Right lobe of liver (tissue), 6 donors: ENCODE results near the gene ASB16. TPM values are rescaled to one million over a fixed set of nuclear protein-coding genes. Genes with fewer than 3 reads are reported as not detected.
A peak's percentile ranks its signal among the peaks of the same experiment; 100 is the strongest.

Experiments
- ATAC-seq, 4 donors: fragments of 200-7000 bp; cut with Tn5 transposase; one replicate each; pipeline ENCODE4 v1.9.1; 2020; ENCODE audit warnings: mild to moderate bottlenecking in 4 of 4, moderate library complexity in 4 of 4
- DNase-seq, 3 donors: peaks; one replicate each; pipeline ENCODE4 v3.0.0-alpha.2; 2020
- H3K27ac ChIP-seq, 3 donors: fragments of 200-600 bp; one replicate each; pipeline ENCODE4 v1.8.0; 2022
- H3K27me3 ChIP-seq, 2 donors: fragments of 200-600 bp; one replicate each; pipeline ENCODE4 v1.8.0; 2022
- H3K36me3 ChIP-seq, 4 donors: fragments of 200-600 bp; sonication (generic) in 1 of 4; one replicate each; pipeline versions ENCODE4 v1.5.1 to v1.8.0; 2017 to 2022; ENCODE audit warnings: control low read depth in 1 of 4
- H3K4me1 ChIP-seq, 4 donors: fragments of 200-600 bp; sonication (generic) in 1 of 4; one replicate each; pipeline versions ENCODE4 v1.5.1 to v1.8.0; 2017 to 2022; ENCODE audit warnings: control low read depth in 1 of 4
- H3K4me3 ChIP-seq, 3 donors: fragments of 200-600 bp; one replicate each; pipeline ENCODE4 v1.8.0; 2022
- H3K9me3 ChIP-seq, 4 donors: fragments of 200-600 bp; sonication (generic) in 1 of 4; one replicate each; pipeline versions ENCODE4 v1.5.1 to v1.8.0; 2017 to 2022; ENCODE audit warnings: control low read depth in 1 of 4
- CTCF ChIP-seq, 4 donors: fragments of 200-600 bp in 3 of 4; fragments of 450-650 bp in 1 of 4; IDR thresholded peaks; one replicate each; pipeline versions ENCODE4 v1.5.1 to v1.8.0; 2016 to 2022; ENCODE audit warnings: antibody characterized with exemption in 4 of 4, mild to moderate bottlenecking in 2 of 4
- POLR2A ChIP-seq: fragments of 450-650 bp; IDR thresholded peaks from one replicate; pipeline ENCODE4 v1.6.1; 2017; ENCODE audit warnings: antibody characterized with exemption, mild to moderate bottlenecking
- WGBS: methylation state at CpG from one replicate; pipeline ENCODE4 v1.1.6; 2018; ENCODE audit warnings: low coverage, low lambda C conversion rate; ENCODE audit not compliant: insufficient coverage; ENCODE audit errors: missing lambda C conversion rate; 5-methylcytosine and 5-hydroxymethylcytosine counted together
- intact Hi-C, 2 donors: fragments of 100-400 bp; cut with DNase I; formaldehyde crosslinking; loops; one replicate each; pipeline versions ENCODE4 v1.11.2 to v1.14.1; 2022
- total RNA-seq, 6 experiments: library from RNA; depleted of rRNA in 2 of 6; stranded (reverse); fragments of >200 nt in 2 of 6; fragmentation: NEBNext Ultra II Directional in 3 of 6; extraction: Animal tissue kit (Norgen Biotek cat#: 25700) in 3 of 6; gene quantifications; one replicate each; pipeline versions ENCODE4 v1.1.0 to v1.2.4, GENCODE V29; 2016 to 2023
- donor health status: DM: no; HTN: yes; CAD: no.
- donor health status: DM: no; HTN: no; CAD: no.
- donor health status: DM: no; HTN: no; CAD: no.
- donor health status: DM: no; HTN: yes; CAD: no.
- donor health status: DM: no; HTN: yes; CAD: no.

The ASB16 gene
- total RNA-seq, 6 experiments from 2014 or later: 1.5 TPM; not detected in 5

- Histone ChIP-seq H3K9me3 (no peaks in the 10 kb centered on the region), H3K36me3 (peaks cover 0 to 8% (median 3%) of the 10 kb centered on the region in 4 donors), H3K4me3 (no peak overlapping the region), H3K27me3 (no peaks in the 10 kb centered on the region), H3K4me1 (peaks cover 2 to 28% (median 11%) of the 10 kb centered on the region in 4 donors), H3K27ac (peak overlapping the region in 1 of 3 donors; percentile 7)
- WGBS: 70% methylated on average over 8 of the region's 8 CpGs
- DNase-seq: no peak
- no peak for TF ChIP-seq CTCF (IDR thresholded peaks at IDR 0.05)
- ATAC-seq: no peak
- intact Hi-C loops: no loop called here
Measured at GRCh38 chr17:44184212-44184810, 13.8 kb downstream of the ASB16 start.

- peak within 1 kb of the TSS; percentile 94 to 98 (median 94) for H3K27ac ChIP-seq
- peaks cover 0 to 21% (median 3%) of the 10 kb centered on the region in 4 donors for H3K36me3 ChIP-seq
- ATAC-seq (peak; percentile 94 to 97 (median 96)), DNase-seq (peak; percentile 99)
- intact Hi-C loops: no loop called here
- no peaks in the 10 kb centered on the region for H3K27me3 ChIP-seq
- TF ChIP-seq POLR2A: peak; percentile 89
- TF ChIP-seq CTCF (IDR thresholded peaks at IDR 0.05): no peak
- peak within 1 kb of the TSS; percentile 86 to 94 (median 87) for H3K4me3 ChIP-seq
- no peaks in the 10 kb centered on the region for H3K9me3 ChIP-seq
- WGBS: 0% methylated on average over 31 of the region's 50 CpGs
- peaks cover 2 to 28% (median 11%) of the 10 kb centered on the region in 4 donors for H3K4me1 ChIP-seq
Measured at GRCh38 chr17:44186307-44187130, 16.0 kb downstream of the ASB16 start, which contains the start of gene TMUB2. Gene TMUB2, plus strand, starts transcription at chr17:44186972. Its CDS starts 737 bp downstream, at chr17:44187709.

- peak overlapping the region; percentile 86 to 94 (median 87) for H3K4me3 ChIP-seq
- H3K9me3 ChIP-seq: no peaks in the 10 kb centered on the region
- H3K36me3 ChIP-seq: peaks cover 0 to 15% (median under 1%) of the 10 kb centered on the region in 4 donors
- H3K27ac ChIP-seq: peak overlapping the region; percentile 94 to 98 (median 94)
- peak; percentile 63 to 72 (median 64) for ATAC-seq
- TF ChIP-seq POLR2A (no peak), CTCF (IDR thresholded peaks at IDR 0.05) (no peak)
- intact Hi-C loops: no loop called here
- no peaks in the 10 kb centered on the region for H3K27me3 ChIP-seq
- peak in 1 of 3 donors; percentile 82 for DNase-seq
- 2% methylated on average over 20 of the region's 32 CpGs for WGBS
- H3K4me1 ChIP-seq: peaks cover 2 to 28% (median 11%) of the 10 kb centered on the region in 4 donors
Measured at GRCh38 chr17:44187131-44187899, 16.8 kb downstream of the ASB16 start.

- intact Hi-C loops: no loop called here
- H3K36me3 ChIP-seq: peaks cover 0 to 21% (median 2%) of the 10 kb centered on the region in 4 donors
- H3K27me3 ChIP-seq: no peaks in the 10 kb centered on the region
- 72% methylated on average over 4 of the region's 12 CpGs for WGBS
- DNase-seq (peak in 1 of 3 donors; percentile 50), ATAC-seq (no peak)
- peaks cover 2 to 28% (median 11%) of the 10 kb centered on the region in 4 donors for H3K4me1 ChIP-seq
- H3K4me3 ChIP-seq: no peak overlapping the region
- no peaks in the 10 kb centered on the region for H3K9me3 ChIP-seq
- H3K27ac ChIP-seq: no peak overlapping the region
- TF ChIP-seq CTCF (IDR thresholded peaks at IDR 0.05): no peak
- TF ChIP-seq POLR2A: no peak
Measured at GRCh38 chr17:44188576-44189403, 18.3 kb downstream of the ASB16 start.
